Measurements from ENCODE around the gene FOLR2.
"Not testable (repeated sequence)": the region's sequence is repeated elsewhere in the genome, so short reads cannot be mapped to it uniquely, and the experiment has no call there.

The FOLR2 gene

DNA sequence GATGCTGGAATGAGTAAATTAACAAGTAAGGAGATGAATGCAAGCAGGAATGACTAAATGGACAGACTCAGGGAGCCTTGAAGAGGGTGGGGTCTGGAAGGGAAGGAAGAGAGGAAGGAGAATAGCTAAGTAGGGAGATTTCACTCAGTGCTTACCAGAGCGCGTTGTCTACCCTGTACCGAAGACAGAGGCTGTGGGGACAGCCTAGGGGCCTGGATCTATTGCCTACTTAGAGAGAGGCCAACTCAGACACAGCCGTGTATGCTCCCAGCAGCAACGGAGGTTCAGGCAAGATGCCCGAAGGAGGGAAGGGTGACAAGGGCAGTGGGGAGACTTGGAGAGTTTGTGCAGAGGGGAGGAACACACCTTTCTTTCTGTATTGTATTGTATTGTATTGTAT, at the start of gene FOLR2:
TSS of gene FOLR2 (plus strand) at position 157 of the 400 bp plus-strand sequence. CDS start 1,791 bp downstream, outside the sequence.
- no peak for DNase-seq

- not testable (repeated sequence) for DNase-seq
Measured at GRCh38 chr11:72169046-72169555, 47.5 kb upstream of the FOLR2 start.

GRCh38 chr11:72169754-72170153, 46.8 kb upstream of the FOLR2 start:
- not testable (repeated sequence) for DNase-seq

DNA sequence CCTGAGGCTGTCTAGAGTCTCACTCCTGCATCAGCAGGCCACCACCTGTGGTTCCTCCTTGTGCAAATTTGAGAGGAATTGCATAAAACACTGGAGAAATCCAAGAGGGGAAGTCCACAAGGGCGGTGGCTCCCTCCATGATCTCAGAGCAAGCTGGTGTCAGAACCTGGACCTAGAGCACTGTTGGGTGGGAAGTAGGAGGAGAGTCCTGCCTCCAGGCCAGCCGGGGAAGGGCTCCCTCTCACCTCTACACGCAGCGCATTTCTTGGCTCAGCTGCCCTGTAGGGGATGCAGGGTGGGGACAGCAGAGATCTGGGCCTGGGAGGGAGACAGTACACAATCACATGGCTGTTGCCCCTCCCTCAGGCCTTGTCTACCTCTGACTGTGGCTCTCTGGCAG, 44.6 kb upstream of the FOLR2 start:
- not testable (repeated sequence) for DNase-seq

GRCh38 chr11:72173291-72173690, 43.3 kb upstream of the FOLR2 start:
- no peak for DNase-seq

DNA sequence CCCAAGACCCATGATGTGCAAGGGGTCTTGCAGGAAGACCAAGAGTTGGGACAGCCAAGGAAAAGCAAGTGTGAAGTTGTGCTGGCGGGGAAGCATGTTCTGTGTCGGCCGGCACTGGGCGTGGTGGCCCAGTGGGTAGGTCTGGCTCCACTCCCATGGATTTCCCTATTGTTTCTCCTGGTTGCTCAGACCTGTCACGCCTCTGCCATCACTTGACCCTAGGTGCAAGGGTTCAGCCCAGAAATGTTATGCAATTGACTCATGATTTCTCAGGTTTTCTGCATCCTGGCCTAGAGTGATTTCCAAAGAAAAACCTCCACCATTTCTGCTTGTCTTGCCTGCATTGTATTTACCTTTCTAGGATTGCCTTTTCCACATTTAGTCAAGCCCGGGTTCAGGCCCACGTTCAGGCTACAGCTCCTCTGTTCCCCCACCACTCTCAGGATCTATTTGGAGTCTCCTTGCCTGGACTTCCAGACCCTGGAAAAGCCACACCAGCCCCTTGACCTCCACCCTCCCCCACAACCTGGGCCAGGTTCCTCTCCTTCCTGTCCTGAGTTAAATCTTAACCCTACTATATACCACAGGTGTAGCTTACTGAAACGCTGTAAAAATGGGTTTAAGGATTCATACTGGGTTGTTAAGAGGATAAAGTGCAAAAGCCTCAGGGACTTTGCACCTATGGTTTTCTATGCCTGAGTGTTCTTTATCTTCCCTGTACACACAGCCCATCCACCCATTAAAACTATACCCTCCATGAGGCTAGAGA, 42.1 kb upstream of the FOLR2 start:
- no peak for DNase-seq

GRCh38 chr11:72177656-72178055, 38.9 kb upstream of the FOLR2 start:
- DNase-seq: no peak

DNA sequence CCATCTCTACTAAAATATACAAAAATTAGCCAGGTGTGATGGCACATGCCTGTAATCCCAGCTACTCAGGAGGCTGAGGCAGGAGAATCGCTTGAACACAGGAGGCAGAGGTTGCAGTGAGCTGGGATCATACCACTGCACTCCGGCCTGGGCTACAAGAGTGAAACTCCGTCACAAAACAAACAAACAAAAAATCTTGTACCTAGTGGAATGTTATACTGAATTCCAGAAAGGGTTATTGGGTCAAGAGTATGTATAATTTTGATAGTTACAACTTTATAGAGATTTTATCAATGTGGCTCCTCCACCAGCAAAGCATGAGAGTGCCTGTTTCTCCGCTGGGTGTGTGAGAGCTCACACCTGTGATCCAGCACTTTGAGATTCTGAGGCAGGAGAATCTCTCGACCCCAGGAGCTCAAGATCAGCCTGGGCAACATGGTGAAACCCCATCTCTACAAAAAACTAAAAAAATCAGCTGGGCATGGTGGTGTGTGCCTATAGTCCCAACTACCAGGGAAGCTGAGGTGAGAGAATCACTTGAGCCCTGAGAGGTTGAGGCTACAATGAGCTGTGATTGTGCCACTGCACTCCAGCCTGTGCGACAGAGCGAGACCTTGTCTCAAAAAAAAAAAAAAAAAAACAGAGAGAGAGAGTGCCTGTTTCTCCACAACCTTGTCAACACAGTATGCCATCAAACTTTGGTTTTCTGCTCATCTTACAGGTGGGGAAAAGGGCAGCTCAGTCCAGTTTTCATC, 37.4 kb upstream of the FOLR2 start:
- no peak for DNase-seq

DNA sequence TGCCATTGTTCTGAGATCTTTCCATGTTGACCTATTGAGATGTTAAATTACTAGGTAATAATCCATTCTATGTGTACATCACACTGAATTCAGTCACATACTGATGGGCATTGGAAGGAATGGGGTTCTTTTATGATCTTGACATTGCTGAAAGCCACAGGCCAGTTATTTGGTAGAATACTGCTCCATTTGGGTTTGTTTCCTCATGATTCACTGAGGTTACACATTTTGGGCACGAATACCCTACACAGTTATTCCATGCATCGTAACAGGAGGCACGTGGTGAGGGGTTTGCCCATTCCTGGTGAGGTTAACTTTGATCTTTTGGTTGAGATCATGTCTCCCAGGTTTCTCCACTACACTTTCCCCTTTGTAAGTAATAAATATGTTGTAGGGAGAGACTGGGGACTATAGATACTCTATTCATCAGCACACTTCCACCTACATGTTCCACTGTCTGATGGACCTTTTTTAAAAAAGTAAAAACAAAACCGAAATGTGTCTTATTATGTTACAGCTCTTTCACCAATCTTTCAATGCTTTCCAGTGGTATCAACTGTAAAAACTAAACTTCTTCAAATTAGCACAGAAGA, 36.7 kb upstream of the FOLR2 start:
- DNase-seq: no peak

DNA sequence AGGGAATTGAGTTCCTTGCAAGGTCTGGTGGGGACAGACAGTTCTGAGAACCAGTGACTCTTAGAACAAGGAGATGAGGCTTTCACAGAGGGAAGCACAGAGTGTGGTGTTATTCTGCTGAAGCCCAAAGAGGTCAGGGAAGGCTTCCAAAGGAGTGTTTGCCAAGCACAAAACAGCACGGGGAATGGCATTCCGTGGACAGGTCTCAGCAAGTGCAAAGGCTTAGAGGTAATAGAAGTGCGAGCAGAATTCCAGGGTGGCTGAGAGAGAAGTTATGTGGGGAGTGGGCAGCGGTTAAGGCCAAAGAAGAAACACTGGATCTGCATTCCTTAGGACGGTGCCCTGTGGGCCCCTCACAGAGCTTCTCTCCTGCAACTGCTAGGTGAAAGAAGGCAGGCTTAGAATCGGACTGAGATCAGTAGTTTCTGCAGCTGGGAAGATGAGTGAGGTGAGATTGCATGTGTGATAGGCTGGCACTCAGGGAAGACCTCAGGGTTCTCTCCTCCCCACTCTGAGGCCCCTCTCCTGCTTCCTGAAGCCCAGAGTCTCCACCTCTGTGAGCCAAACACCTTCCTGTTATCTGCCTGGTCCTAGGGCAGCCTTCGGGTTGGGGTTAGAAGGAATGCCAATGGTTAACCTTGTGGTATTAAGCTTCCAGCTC, 35.6 kb upstream of the FOLR2 start:
- DNase-seq: not testable (repeated sequence)

DNA sequence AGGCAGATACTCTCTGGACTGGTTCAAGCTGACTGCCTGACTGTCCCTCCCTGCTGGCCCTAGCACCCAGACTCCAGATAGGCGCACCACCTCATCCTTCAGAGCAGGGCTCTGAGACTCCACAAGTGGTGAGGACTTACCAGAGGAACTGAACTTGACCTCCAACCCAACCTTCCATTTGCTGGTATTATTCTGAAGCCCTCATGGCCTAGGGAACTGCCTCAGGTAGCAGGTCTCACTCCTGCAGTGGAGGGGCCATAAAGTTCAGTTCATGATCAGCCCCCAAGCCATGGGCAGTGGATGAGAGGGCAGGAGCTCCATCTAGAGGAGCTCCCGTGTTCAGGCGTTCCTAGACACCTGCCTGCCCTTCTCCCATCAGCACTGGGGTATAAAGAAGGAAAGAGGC, 35.0 kb upstream of the FOLR2 start:
- DNase-seq: not testable (repeated sequence)

GRCh38 chr11:72188267-72188666, 28.3 kb upstream of the FOLR2 start:
- DNase-seq: no peak

GRCh38 chr11:72189455-72190250, 26.9 kb upstream of the FOLR2 start:
- DNase-seq: peak; percentile 73

DNA sequence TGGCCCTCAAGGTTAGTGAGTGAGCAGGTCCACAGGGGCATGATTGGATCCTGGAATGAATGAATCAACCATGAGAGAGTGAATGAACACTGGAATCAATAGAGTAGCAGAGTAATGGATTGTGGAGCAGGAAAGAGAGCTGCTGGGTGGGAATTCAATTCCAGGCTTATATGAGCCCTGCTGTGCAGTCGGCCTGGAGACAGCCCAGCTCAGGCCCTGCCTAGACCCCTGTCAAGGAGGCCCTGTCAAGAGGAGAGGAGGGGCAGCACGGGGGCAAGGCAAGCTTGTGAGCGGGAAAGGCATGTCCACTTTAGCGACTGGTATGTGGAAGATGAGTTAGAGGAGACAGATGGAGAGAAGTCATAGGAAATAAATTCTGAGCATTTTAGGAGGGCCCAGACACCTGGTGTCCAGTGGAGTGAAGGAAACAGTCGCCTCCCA, 25.9 kb upstream of the FOLR2 start:
- no peak for DNase-seq

DNA sequence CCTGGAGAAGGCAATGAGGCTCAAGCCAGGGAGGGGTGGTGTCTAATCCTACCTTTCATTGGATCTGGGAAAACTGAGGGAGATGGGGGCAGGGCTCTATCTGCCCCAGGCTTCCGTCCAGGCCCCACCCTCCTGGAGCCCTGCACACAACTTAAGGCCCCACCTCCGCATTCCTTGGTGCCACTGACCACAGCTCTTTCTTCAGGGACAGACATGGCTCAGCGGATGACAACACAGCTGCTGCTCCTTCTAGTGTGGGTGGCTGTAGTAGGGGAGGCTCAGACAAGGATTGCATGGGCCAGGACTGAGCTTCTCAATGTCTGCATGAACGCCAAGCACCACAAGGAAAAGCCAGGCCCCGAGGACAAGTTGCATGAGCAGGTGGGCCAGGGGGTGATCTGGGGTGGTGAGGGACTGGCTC, 24.6 kb upstream of the FOLR2 start, which contains the start of gene FOLR1:
TSS of gene FOLR1 (plus strand) at position 180 of the 421 bp plus-strand sequence. CDS start at position 214, 34 bp downstream.
- DNase-seq: no peak

DNA sequence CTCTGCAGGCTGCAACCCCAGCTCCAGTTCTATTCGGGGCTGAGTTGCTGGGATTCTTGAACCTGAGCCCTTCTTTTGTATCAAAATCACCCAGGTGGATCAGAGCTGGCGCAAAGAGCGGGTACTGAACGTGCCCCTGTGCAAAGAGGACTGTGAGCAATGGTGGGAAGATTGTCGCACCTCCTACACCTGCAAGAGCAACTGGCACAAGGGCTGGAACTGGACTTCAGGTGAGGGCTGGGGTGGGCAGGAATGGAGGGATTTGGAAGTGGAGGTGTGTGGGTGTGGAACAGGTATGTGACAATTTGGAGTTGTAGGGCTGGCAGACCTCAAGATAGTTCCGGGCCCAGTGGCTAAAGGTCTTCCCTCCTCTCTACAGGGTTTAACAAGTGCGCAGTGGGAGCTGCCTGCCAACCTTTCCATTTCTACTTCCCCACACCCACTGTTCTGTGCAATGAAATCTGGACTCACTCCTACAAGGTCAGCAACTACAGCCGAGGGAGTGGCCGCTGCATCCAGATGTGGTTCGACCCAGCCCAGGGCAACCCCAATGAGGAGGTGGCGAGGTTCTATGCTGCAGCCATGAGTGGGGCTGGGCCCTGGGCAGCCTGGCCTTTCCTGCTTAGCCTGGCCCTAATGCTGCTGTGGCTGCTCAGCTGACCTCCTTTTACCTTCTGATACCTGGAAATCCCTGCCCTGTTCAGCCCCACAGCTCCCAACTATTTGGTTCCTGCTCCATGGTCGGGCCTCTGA, 20.9 kb upstream of the FOLR2 start:
- DNase-seq: no peak

- not testable (repeated sequence) for DNase-seq
Measured at GRCh38 chr11:72201445-72201844, 15.1 kb upstream of the FOLR2 start.

DNA sequence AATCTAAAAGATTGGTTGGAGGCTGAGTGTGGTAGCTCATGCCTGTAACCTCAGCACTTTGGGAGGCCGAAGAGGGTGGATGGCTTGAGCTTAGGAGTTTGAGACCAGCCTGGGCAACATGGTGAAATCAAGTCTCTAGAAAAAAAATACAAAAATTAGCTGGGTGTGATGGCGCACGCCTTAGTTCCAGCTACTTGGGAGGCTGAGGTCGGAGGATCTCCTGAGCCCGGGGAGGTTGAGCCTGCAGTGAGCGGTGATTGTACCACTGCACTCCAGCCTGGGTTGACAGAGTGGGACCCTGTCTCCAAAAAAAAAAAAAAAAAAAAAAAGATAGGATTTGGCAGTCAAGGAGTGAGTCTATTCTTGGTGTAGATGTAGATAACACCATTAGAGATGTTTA, 14.0 kb upstream of the FOLR2 start:
- DNase-seq: no peak

DNA sequence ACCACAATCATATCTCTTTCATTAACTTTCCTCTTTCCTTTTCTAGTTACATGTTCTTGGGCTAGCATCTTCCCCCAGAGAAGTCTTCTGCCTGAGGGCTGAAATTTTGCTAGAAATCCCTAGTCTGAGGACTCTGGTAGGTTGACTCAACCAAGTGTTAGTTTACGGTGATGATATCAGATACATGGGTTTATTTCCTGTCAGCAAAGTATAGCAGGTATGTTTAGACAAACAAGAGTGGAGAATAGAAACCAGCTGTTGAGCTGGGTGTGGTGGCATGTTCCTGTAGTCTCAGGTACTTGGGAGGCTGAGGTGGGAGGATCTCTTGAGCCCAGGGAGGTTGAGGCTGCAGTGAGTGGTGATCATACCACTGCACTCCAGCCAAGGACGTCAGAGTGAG, 13.4 kb upstream of the FOLR2 start:
- DNase-seq: no peak

DNA sequence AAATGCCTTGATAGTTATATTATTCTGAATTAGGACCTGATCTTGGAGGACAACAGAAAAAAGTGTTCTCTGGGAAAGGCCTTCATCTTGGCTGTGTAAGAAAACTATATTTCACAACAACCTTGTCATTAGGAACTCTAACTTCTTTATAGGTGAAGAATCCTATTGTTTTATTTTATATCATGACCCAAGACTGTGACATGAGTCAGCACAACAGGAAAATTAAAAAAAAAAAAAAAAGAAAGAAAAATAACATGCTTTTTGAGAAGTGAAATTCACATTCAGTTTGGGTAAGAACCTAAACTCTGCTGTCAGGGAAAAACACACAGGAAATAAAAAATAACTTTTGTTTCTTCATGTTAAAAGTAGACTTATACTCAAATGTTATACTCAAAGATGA, 11.7 kb upstream of the FOLR2 start:
- DNase-seq: no peak

- not testable (repeated sequence) for DNase-seq
Measured at GRCh38 chr11:72206794-72207193, 9.8 kb upstream of the FOLR2 start.

All from COR-L47 (cell line).